Activated CD4-positive, alpha-beta T cell treated with anti-CD3 and anti-CD28 coated beads, Interleukin-2, amount 50 U/mL, for 24 hours (primary cell): Measurements from ENCODE around the gene TERB2.
"Not testable (repeated sequence)": the region's sequence is repeated elsewhere in the genome, so short reads cannot be mapped to it uniquely, and the experiment has no call there.

ENCODE experiments used
- DNase-seq, 2 donors: peaks; one replicate each; pipeline ENCODE4 v3.0.0-alpha.2; 2020; ENCODE audit warnings: low read depth in 1 of 2, low spot score in 1 of 2

TERB2 gene

GRCh38 chr15:45001180-45001579 is 44.7 kb downstream of the TERB2 start:
- DNase-seq = not testable (repeated sequence)

- not testable (repeated sequence) for DNase-seq
Observed at GRCh38 chr15:45003731-45004410, 47.4 kb downstream of the TERB2 start.

GRCh38 chr15:45004590-45005175 is 48.2 kb downstream of the TERB2 start:
- DNase-seq = not testable (repeated sequence)

- no peak for DNase-seq
Observed at GRCh38 chr15:45009046-45009445, 52.6 kb downstream of the TERB2 start.

- not testable (repeated sequence) for DNase-seq
Observed at GRCh38 chr15:45015114-45015513, 58.6 kb downstream of the TERB2 start.

GRCh38 chr15:45020222-45020900 is 63.9 kb downstream of the TERB2 start:
- not testable (repeated sequence) for DNase-seq

- DNase-seq = not testable (repeated sequence)
Observed at GRCh38 chr15:45020901-45021259, 64.4 kb downstream of the TERB2 start.

GRCh38 chr15:45021348-45021747 is 64.9 kb downstream of the TERB2 start:
- DNase-seq = no peak

- DNase-seq = peak; percentile 81 to 85
Observed at GRCh38 chr15:45022871-45023658, 66.6 kb downstream of the TERB2 start, which contains the start of gene SORD. TSS of gene SORD (plus strand) at chr15:45023195. CDS start at chr15:45023284, 89 bp downstream.

GRCh38 chr15:45023659-45024225 is 67.3 kb downstream of the TERB2 start:
- DNase-seq = no peak

- DNase-seq = not testable (repeated sequence)
Observed at GRCh38 chr15:45024649-45025048, 68.2 kb downstream of the TERB2 start.

GRCh38 chr15:45025627-45026026 is 69.1 kb downstream of the TERB2 start:
- not testable (repeated sequence) for DNase-seq

GRCh38 chr15:45026651-45027190 is 70.2 kb downstream of the TERB2 start:
- no peak for DNase-seq

- DNase-seq = no peak
Observed at GRCh38 chr15:45027220-45027619, 70.7 kb downstream of the TERB2 start.
